H1 (cell line): ENCODE data around the gene ADA. TPM values are rescaled to one million over a fixed set of nuclear protein-coding genes. Genes with fewer than 3 reads are reported as not detected.

Experiments used
- CTCF ChIA-PET: fragments of 300-600 bp; sonication (Branson Sonifier 250); formaldehyde crosslinking; loops from one replicate; lab custom pipeline; 2021; ENCODE audit not compliant: partially characterized antibody; lab: Charles Lee
- POLR2A ChIA-PET: fragments of 300-600 bp; sonication (Branson Sonifier 250); formaldehyde crosslinking; loops from one replicate; lab custom pipeline; 2021; ENCODE audit warnings: inconsistent platforms; ENCODE audit not compliant: partially characterized antibody; lab: Charles Lee
- DNase-seq, 2 experiments: peaks; one replicate each; pipeline versions ENCODE4 v3.0.0 to v3.0.0-alpha.2; 2010 to 2022; ENCODE audit warnings: low spot score in 2 of 2, low read depth in 1 of 2, mixed read lengths in 1 of 2
- FAIRE-seq: peaks from 2 replicates; lab custom pipeline; 2011; peaks lifted over from hg19 to GRCh38; lab: Jason Lieb, UNC
- H2AFZ ChIP-seq: 2 replicates; pipeline ENCODE4 v1.8.1; 2012; ENCODE audit warnings: low read length, inconsistent platforms
- H2AK5ac ChIP-seq: 2 replicates; pipeline ENCODE4 v1.6.1; 2013; ENCODE audit warnings: low read depth, low read length
- H2BK120ac ChIP-seq: replicated peaks from 2 replicates; pipeline ENCODE3; 2013; ENCODE audit warnings: low read depth, low read length, inconsistent platforms
- H2BK12ac ChIP-seq: 2 replicates; pipeline ENCODE4 v1.6.1; 2013; ENCODE audit warnings: low read depth, low read length
- H2BK15ac ChIP-seq: 2 replicates; pipeline ENCODE4 v1.6.1; 2013; ENCODE audit warnings: low read length
- H2BK20ac ChIP-seq: 2 replicates; pipeline ENCODE4 v1.6.1; 2013; ENCODE audit warnings: low read length
- H2BK5ac ChIP-seq: 2 replicates; pipeline ENCODE4 v1.6.1; 2013; ENCODE audit warnings: low read depth, low read length
- H3K14ac ChIP-seq: 2 replicates; pipeline ENCODE4 v1.6.1; 2013; ENCODE audit warnings: inconsistent platforms; ENCODE audit not compliant: insufficient read length
- H3K18ac ChIP-seq: 2 replicates; pipeline ENCODE4 v1.6.1; 2013; ENCODE audit warnings: low read length; ENCODE audit errors: extremely low read depth
- H3K23ac ChIP-seq: 2 replicates; pipeline ENCODE4 v1.6.1; 2013; ENCODE audit warnings: inconsistent platforms; ENCODE audit not compliant: insufficient read length
- H3K23me2 ChIP-seq: 2 replicates; pipeline ENCODE4 v1.6.1; 2013; ENCODE audit warnings: low read depth, low read length
- H3K27ac ChIP-seq: 2 replicates; pipeline ENCODE4 v1.6.1; 2011; ENCODE audit warnings: low read depth, low read length, inconsistent platforms
- H3K27me3 ChIP-seq, 4 experiments: replicated peaks in 1 of 4; 1 replicate in 1 of 4; 2 replicates in 3 of 4; pipeline versions ENCODE4 v1.6.1 to v1.8.1; 2011 to 2013; ENCODE audit warnings: low read length in 3 of 4, mild to moderate bottlenecking in 3 of 4, inconsistent platforms in 2 of 4, mixed read lengths in 2 of 4, moderate library complexity in 1 of 4; ENCODE audit not compliant: control insufficient read depth in 3 of 4, insufficient read depth in 3 of 4; ENCODE audit errors: extremely low read depth in 1 of 4
- H3K36me3 ChIP-seq, 4 experiments: 2 replicates each; pipeline versions ENCODE4 v1.6.1 to v1.8.1; 2011 to 2013; ENCODE audit warnings: mild to moderate bottlenecking in 4 of 4, low read length in 3 of 4, moderate library complexity in 2 of 4, control low read depth in 1 of 4, inconsistent platforms in 1 of 4; ENCODE audit not compliant: insufficient read depth in 4 of 4, control insufficient read depth in 2 of 4
- H3K4ac ChIP-seq: replicated peaks from 2 replicates; pipeline ENCODE3; 2013; ENCODE audit warnings: low read length, low read depth, mixed read lengths, inconsistent platforms; ENCODE audit not compliant: insufficient read length
- H3K4me1 ChIP-seq, 4 experiments: replicated peaks in 1 of 4; 1 replicate in 1 of 4; 2 replicates in 3 of 4; pipeline versions ENCODE4 v1.6.1 to v1.8.1; 2011 to 2013; ENCODE audit warnings: low read length in 3 of 4, inconsistent platforms in 2 of 4, mixed read lengths in 1 of 4; ENCODE audit not compliant: insufficient read depth in 4 of 4, control insufficient read depth in 3 of 4
- H3K4me2 ChIP-seq, 2 experiments: 2 replicates each; pipeline versions ENCODE4 v1.6.1 to v1.8.1; 2011 to 2013; ENCODE audit warnings: low read depth in 2 of 2, low read length in 2 of 2, control low read depth in 1 of 2, inconsistent platforms in 1 of 2, mild to moderate bottlenecking in 1 of 2; ENCODE audit not compliant: insufficient read depth in 1 of 2
- H3K4me3 ChIP-seq, 4 experiments: fragments of 200-600, 300-600 bp in 1 of 4; sonication (generic), shearing (Covaris generic), sonication (Bioruptor Twin) in 1 of 4; 2 replicates each; pipeline versions ENCODE4 v1.5.1 to v1.8.1; 2011 to 2016; ENCODE audit warnings: low read length in 4 of 4, low read depth in 3 of 4, control low read depth in 2 of 4, inconsistent platforms in 2 of 4, mild to moderate bottlenecking in 2 of 4, mixed read lengths in 1 of 4, moderate library complexity in 1 of 4; ENCODE audit not compliant: insufficient read depth in 2 of 4; ENCODE audit errors: extremely low read depth in 1 of 4
- H3K56ac ChIP-seq: replicated peaks from 2 replicates; pipeline ENCODE3; 2013; ENCODE audit warnings: low read depth, mild to moderate bottlenecking, mixed read lengths, low read length, inconsistent platforms; ENCODE audit not compliant: insufficient read length
- H3K79me1 ChIP-seq: 2 replicates; pipeline ENCODE4 v1.6.1; 2013; ENCODE audit warnings: low read depth, low read length, control low read depth
- H3K79me2 ChIP-seq, 2 experiments: 2 replicates each; pipeline versions ENCODE4 v1.6.1 to v1.8.1; 2012 to 2013; ENCODE audit warnings: low read length in 2 of 2, mild to moderate bottlenecking in 2 of 2, inconsistent platforms in 1 of 2; ENCODE audit not compliant: insufficient read depth in 2 of 2, control insufficient read depth in 1 of 2
- H3K9ac ChIP-seq, 4 experiments: replicated peaks in 1 of 4; 1 replicate in 1 of 4; 2 replicates in 3 of 4; pipeline versions ENCODE4 v1.6.1 to v1.8.1; 2011 to 2013; ENCODE audit warnings: low read depth in 3 of 4, low read length in 3 of 4, control low read depth in 2 of 4, mild to moderate bottlenecking in 2 of 4, moderate library complexity in 2 of 4, inconsistent platforms in 1 of 4; ENCODE audit errors: extremely low read depth in 1 of 4
- H3K9me3 ChIP-seq, 2 experiments: 2 replicates each; pipeline versions ENCODE4 v1.6.1 to v1.8.1; 2012 to 2013; ENCODE audit warnings: mild to moderate bottlenecking in 2 of 2, moderate library complexity in 2 of 2, control low read depth in 1 of 2, inconsistent platforms in 1 of 2, low read depth in 1 of 2, low read length in 1 of 2, mixed read lengths in 1 of 2; ENCODE audit not compliant: insufficient read depth in 2 of 2
- H4K20me1 ChIP-seq, 2 experiments: replicated peaks in 1 of 2; 2 replicates each; pipeline versions ENCODE3 to v1.8.1; 2011 to 2013; ENCODE audit warnings: inconsistent platforms in 2 of 2, low read length in 2 of 2, mild to moderate bottlenecking in 1 of 2; ENCODE audit not compliant: insufficient read depth in 2 of 2, control insufficient read depth in 1 of 2
- H4K5ac ChIP-seq: 2 replicates; pipeline ENCODE4 v1.6.1; 2013; ENCODE audit warnings: low read length, low read depth, mixed read lengths, inconsistent platforms; ENCODE audit not compliant: insufficient read length
- H4K8ac ChIP-seq: 2 replicates; pipeline ENCODE4 v1.8.0; 2013; ENCODE audit warnings: mild to moderate bottlenecking, moderate library complexity, low read length, inconsistent platforms; ENCODE audit not compliant: insufficient read depth; ENCODE audit errors: extremely low read depth
- H4K91ac ChIP-seq: replicated peaks from 2 replicates; pipeline ENCODE3; 2013; ENCODE audit warnings: low read length, mixed read lengths, inconsistent platforms; ENCODE audit not compliant: insufficient read length
- HDAC2 ChIP-seq, 2 experiments: fragments of 300-600 bp in 1 of 2; sonication (generic) in 1 of 2; IDR thresholded peaks; 2 replicates each; pipeline ENCODE4 v1.6.1; 2011 to 2012; ENCODE audit warnings: low read depth in 2 of 2, low read length in 2 of 2, mild to moderate bottlenecking in 2 of 2, moderate library complexity in 2 of 2, borderline replicate concordance in 1 of 2, inconsistent platforms in 1 of 2
- TAF7 ChIP-seq: optimal IDR thresholded peaks from 2 replicates; pipeline ENCODE3; 2011; ENCODE audit warnings: low read depth, mild to moderate bottlenecking, inconsistent platforms, low read length, moderate library complexity, borderline replicate concordance
- WGBS, 2 experiments: shearing (Covaris generic) in 1 of 2; methylation state at CpG; one replicate each; pipeline versions ENCODE4 v1.1.6 to v1.1.7; 2013 to 2015; ENCODE audit warnings: low lambda C conversion rate in 2 of 2, mixed read lengths in 2 of 2, inconsistent platforms in 1 of 2, low coverage in 1 of 2, missing lambda C conversion rate in 1 of 2; ENCODE audit not compliant: insufficient replicate concordance in 2 of 2, insufficient coverage in 1 of 2, insufficient read length in 1 of 2; ENCODE audit errors: extremely low coverage in 1 of 2, missing lambda C conversion rate in 1 of 2; 5-methylcytosine and 5-hydroxymethylcytosine counted together
- polyA plus RNA-seq, 7 experiments: library from polyadenylated mRNA; depleted of rRNA in 3 of 7; stranded (reverse) in 5 of 7; unstranded in 2 of 7; fragments of >200 nt in 5 of 7; fragments of 200-250 nt in 2 of 7; gene quantifications; 1 replicate in 5 of 7; 2 replicates in 1 of 7; 4 replicates in 1 of 7; pipeline versions ENCODE4 v1.2.1 to v1.2.3, GENCODE V29; 2011 to 2013; ENCODE audit warnings: missing spikeins in 2 of 7, mixed read lengths in 2 of 7
- total RNA-seq: library from RNA; stranded (reverse); fragmentation: NEBNext Ultra II Directional; extraction: Animal tissue kit (Norgen Biotek cat#: 25700); gene quantifications from 2 replicates; pipeline ENCODE4 v1.2.1, GENCODE V29; 2021

Gene ADA
- total and polyA plus RNA-seq, 2 of the 8 experiments (the other 6 are each of a cell fraction or from before 2014, with no cell fraction given), result 19.9 to 32.8 TPM

GRCh38 chr20:44625361-44625760 lies 26.1 kb downstream of the ADA start:
- H3K4ac ChIP-seq, result no peak overlapping the region
- no peak for TF ChIP-seq HDAC2 (IDR thresholded peaks at IDR 0.05; ENCODE audit: borderline replicate concordance in 1 of 2, low read depth in 2 of 2, low read length in 2 of 2)
- no peak for TF ChIP-seq TAF7
- H2BK120ac ChIP-seq, result no peak overlapping the region
- no peak overlapping the region for H3K4me2 ChIP-seq
- H2BK20ac ChIP-seq, result no peak overlapping the region
- FAIRE-seq (no peak), DNase-seq (no peak)
- H3K9ac ChIP-seq, result no peak overlapping the region
- H4K8ac ChIP-seq, result no peak overlapping the region
- H3K9me3 ChIP-seq, result no peaks in the 10 kb centered on the region
- no peak overlapping the region for H3K23ac ChIP-seq
- H2AFZ ChIP-seq, result no peak overlapping the region
- H3K23me2 ChIP-seq, result no peaks in the 10 kb centered on the region
- CTCF ChIA-PET, result interaction anchor here (0.7 to 1.4 kb wide), 2 partner anchors 59 to 140 kb away, joined by 3 read pairs; no protein-coding TSS in a partner anchor
- no peak overlapping the region for H3K56ac ChIP-seq
- H3K4me1 ChIP-seq, result peaks cover 0 to 3% (median 0%) of the 10 kb centered on the region in 4 experiments; a peak in 3 of 7 replicates
- no peak overlapping the region for H2BK12ac ChIP-seq
- H3K4me3 ChIP-seq, result no peak overlapping the region
- no peak overlapping the region for H2AK5ac ChIP-seq
- H4K91ac ChIP-seq, result no peak overlapping the region
- H3K27me3 ChIP-seq, result no peaks in the 10 kb centered on the region
- no peak overlapping the region for H4K5ac ChIP-seq
- H2BK15ac ChIP-seq, result no peak overlapping the region
- H3K79me2 ChIP-seq, result no peaks in the 10 kb centered on the region
- POLR2A ChIA-PET, result interaction anchor here (0.6 to 1.9 kb wide), 3 partner anchors 9 to 18 kb away, joined by 4 to 6 read pairs (median 4); no protein-coding TSS in a partner anchor
- H3K36me3 ChIP-seq, result peaks cover 0 to 5% (median 2%) of the 10 kb centered on the region in 4 experiments; a peak in 3 of 8 replicates
- peaks cover 0 to 7% of the 10 kb centered on the region in 2 experiments for H4K20me1 ChIP-seq
- no peak overlapping the region for H3K27ac ChIP-seq
- H3K14ac ChIP-seq, result no peak overlapping the region
- H2BK5ac ChIP-seq, result no peak overlapping the region
- H3K79me1 ChIP-seq, result no peaks in the 10 kb centered on the region; the same call in 1 of the 2 replicates
- no peak overlapping the region for H3K18ac ChIP-seq
- WGBS, 2 experiments, result 90% methylated on average over 8 of the region's 8 CpGs; no CpG with 5 or more reads in 1 of the 2 experiments
